GM12864 (cell line): Measurements from ENCODE around the gene SULF2.

Experiments used
- DNase-seq: peaks from one replicate; pipeline ENCODE4 v3.0.0-alpha.2; 2011; ENCODE audit warnings: low read depth
- H3K4me3 ChIP-seq: 2 replicates; pipeline ENCODE4 v1.5.1; 2011; ENCODE audit warnings: mild to moderate bottlenecking, low read depth, low read length, control low read depth
- CTCF ChIP-seq: IDR thresholded peaks from 2 replicates; pipeline ENCODE4 v1.5.1; 2011; ENCODE audit warnings: low read depth, mild to moderate bottlenecking, moderate library complexity, low read length, control low read depth, inconsistent platforms; ENCODE audit errors: missing control alignments

Gene SULF2

GRCh38 chr20:47717421-47717820 is 67.9 kb downstream of the SULF2 start:
- DNase-seq, result no peak
- TF ChIP-seq CTCF, result no peak
- no peak overlapping the region for H3K4me3 ChIP-seq

GRCh38 chr20:47713878-47714450 is 71.3 kb downstream of the SULF2 start:
- no peak for DNase-seq
- no peak overlapping the region for H3K4me3 ChIP-seq
- no peak for TF ChIP-seq CTCF

- no peak for TF ChIP-seq CTCF
- H3K4me3 ChIP-seq, result no peak overlapping the region
- no peak for DNase-seq
Observed at GRCh38 chr20:47713163-47713562, 72.1 kb downstream of the SULF2 start.

GRCh38 chr20:47711046-47711752 is 74.1 kb downstream of the SULF2 start:
- no peak for DNase-seq
- H3K4me3 ChIP-seq, result no peak overlapping the region
- no peak for TF ChIP-seq CTCF

GRCh38 chr20:47710665-47711045 is 74.6 kb downstream of the SULF2 start:
- TF ChIP-seq CTCF, result no peak
- DNase-seq, result no peak
- H3K4me3 ChIP-seq, result no peak overlapping the region

- DNase-seq, result no peak
- TF ChIP-seq CTCF, result no peak
Observed at GRCh38 chr20:47708953-47709833, 76.1 kb downstream of the SULF2 start.

More at GRCh38 chr20:47708953-47709833, 76.1 kb downstream of the SULF2 start:
- H3K4me3 ChIP-seq, result no peak overlapping the region
